Fibroblast of skin of right quadriceps (primary cell): ENCODE results near the gene ZNF334.

Experiments
- DNase-seq: peaks from one replicate; pipeline ENCODE4 v3.0.0-alpha.2; 2013

Gene ZNF334

GRCh38 chr20:46484954-46485353 is 28.4 kb downstream of the ZNF334 start:
- DNase-seq = no peak

GRCh38 chr20:46483879-46484278 is 29.5 kb downstream of the ZNF334 start:
- DNase-seq = no peak

- no peak for DNase-seq
Measured at GRCh38 chr20:46482864-46483263, 30.5 kb downstream of the ZNF334 start.

DNA sequence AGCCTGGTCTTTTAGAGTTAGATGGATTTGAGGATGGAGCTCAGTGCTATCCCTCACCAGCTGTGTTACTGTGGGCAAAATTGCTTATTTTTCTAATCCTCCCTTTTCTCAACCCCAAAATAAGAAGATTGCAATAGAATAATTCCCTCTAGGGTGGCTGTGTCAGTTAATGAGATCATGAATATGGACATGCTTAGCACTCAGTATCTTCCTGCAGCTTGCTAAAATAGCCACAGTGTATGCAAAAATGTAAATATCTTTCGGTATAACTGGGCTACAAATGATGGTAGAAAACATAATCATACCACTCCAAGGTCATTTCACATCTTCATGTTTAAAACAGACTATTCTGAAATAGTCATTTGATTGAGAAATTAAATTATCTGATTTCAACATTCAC is 35.7 kb downstream of the ZNF334 start:
- DNase-seq = no peak

GRCh38 chr20:46477225-46477624 is 36.1 kb downstream of the ZNF334 start:
- no peak for DNase-seq

DNA sequence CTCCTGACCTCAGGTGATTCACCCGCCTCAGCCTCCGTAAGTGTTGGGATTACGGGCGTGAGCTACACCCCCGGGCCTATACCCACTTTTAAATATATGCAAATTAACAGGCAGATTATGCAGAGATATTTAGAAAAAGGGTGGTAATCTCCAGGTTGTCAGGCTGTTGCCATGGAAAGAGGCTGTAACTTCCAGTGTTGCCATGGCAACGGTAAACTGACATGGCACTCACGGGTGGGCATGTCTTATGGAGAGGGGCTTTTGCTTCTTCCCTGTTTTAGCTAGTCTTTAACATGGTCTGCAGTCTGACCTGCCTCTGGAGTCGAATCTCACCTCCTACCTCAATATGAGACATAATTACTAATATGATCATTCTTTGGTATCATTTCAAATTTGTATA is 44.9 kb downstream of the ZNF334 start:
- no peak for DNase-seq

DNA sequence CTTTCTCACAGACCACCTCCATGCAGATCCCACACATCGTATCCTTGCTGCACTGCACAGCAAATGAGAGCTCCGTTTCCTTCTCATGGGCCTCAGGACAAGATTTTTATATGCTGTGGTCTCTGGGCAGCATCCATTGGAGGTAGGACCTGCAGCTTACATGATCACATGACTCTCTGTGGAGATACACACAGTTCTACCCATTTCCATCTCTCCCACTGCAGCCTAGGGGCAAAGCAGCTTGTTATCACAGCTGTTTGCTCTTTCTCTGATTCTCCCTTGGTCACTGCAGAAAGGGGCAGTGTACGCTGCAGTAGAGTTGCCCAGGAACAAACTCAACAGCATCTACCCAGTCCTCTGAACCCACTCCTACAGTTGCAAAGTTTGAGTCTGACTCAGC is 48.9 kb downstream of the ZNF334 start:
- DNase-seq = no peak

DNA sequence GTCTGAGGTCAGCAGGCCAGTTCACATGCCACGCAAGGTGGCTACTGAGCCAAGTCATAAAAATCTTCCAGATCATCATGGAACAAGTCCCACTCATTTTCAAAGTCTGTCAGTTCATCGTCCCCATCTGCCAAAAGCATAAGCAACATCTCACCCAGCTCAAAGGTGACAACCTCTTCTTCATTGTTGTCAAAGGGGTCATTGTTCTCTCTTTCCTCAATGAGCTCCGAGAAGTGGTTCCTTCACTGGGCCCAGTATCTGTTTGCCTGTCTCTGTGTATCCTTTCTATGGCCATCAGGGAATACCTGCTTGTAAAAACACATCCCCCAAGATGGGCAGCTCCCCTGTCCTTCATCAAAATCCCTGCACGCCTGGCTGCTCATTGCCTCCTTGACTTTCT is 49.5 kb downstream of the ZNF334 start:
- DNase-seq = no peak

- no peak for DNase-seq
Measured at GRCh38 chr20:46461808-46462207, 51.6 kb downstream of the ZNF334 start.

DNA sequence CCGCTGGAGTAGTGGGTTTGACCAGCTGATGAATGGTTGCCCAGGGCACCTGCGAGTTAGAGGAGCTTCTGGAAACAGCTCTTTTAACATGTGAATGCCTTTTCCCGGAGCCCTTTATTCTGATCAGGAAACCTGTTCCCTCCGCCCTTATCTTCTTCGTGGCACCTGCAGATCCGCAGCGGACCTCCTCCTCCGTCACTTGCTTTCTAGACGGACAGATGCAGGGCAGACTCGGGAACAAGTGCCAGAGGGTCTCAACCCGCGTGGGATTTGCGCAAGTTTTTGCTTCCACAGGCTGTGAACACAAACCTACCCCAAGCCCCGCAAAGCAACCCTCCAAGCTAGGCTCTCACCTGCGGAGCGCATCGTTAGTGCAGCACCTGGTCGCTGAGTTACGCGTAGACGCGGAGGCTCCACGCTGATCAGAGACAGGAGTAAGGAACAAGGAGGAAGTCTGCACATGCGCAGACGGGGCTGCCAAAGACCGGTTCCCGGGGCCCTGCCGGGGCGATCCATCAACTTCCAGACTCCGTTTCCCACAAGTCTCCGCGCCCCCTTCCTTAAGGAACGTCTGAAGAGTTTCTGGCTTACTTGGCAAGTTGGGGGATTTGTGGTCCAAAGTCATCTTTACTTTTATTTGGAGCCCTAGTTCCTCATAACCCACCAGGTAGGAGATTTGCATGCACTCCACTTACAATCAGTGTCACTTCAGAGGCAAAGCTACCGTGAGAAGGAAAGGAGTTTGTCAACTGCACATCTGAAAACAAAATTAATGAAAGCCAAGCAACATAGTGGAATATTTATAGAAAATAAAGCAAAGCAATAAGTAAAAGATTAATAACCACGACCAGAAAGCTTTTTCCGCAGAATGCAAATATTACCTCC is 54.3 kb downstream of the ZNF334 start:
- DNase-seq = no peak

DNA sequence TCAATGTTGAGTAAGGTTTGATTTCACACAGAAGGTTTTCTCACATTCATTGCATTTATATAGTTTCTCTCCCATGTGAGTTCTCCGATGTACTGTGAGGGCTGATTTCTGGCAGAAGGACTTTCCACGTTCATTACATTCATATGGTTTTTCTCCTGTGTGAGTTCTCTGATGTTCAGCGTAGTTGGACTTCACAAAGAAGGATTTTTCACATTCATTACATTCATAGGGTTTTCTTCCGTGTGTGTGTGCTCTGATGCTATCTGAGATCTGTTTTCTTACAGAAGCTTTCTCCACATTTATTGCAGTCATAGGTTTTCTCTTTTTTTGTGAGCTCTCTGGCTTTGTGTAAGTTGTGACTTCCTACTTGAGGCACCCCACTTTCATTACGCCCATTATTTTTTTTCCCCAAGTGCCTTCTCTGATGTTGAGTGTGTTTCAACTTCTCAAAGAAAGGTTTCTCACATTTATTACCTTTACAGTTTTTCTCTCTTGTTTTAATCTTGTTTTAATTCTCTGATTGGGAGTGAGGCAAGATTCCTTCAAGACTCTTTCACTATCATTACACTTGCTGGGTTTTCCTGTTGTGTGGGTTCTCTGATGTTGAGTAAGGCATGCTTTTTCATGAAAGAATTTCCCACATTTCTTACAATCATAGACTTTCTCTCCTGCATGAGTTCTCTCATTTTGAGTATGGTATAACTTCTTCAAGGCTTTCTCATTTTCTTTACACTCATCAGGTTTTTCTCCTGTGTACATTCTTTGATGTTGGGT is 56.9 kb downstream of the ZNF334 start:
- no peak for DNase-seq

GRCh38 chr20:46455729-46456128 is 57.6 kb downstream of the ZNF334 start:
- no peak for DNase-seq
